Osteoblast (primary cell): ENCODE measurements around the gene WFDC10B. TPM values are rescaled to one million over a fixed set of nuclear protein-coding genes. Genes with fewer than 3 reads are reported as not detected.

Experiments used
- DNase-seq: peaks from one replicate; pipeline ENCODE4 v3.0.0; 2011; ENCODE audit warnings: low spot score, mixed read lengths; ENCODE audit not compliant: insufficient read length; ENCODE audit errors: missing footprints
- H2AFZ ChIP-seq: 2 replicates; pipeline ENCODE4 v1.6.0; 2011; ENCODE audit warnings: mild to moderate bottlenecking, low read length
- H3K27ac ChIP-seq: 2 replicates; pipeline ENCODE4 v1.5.1; 2011; ENCODE audit warnings: mild to moderate bottlenecking, low read depth, low read length, moderate library complexity
- H3K27me3 ChIP-seq: 2 replicates; pipeline ENCODE4 v1.6.0; 2012; ENCODE audit warnings: mild to moderate bottlenecking, control low read depth, inconsistent platforms, low read length, moderate library complexity; ENCODE audit not compliant: insufficient read depth
- H3K36me3 ChIP-seq: 2 replicates; pipeline ENCODE4 v1.5.1; 2011; ENCODE audit warnings: mild to moderate bottlenecking, low read length, control low read depth, moderate library complexity; ENCODE audit not compliant: insufficient read depth
- H3K4me1 ChIP-seq: 2 replicates; pipeline ENCODE4 v1.5.1; 2011; ENCODE audit warnings: mild to moderate bottlenecking, low read length, control low read depth, moderate library complexity; ENCODE audit not compliant: insufficient read depth
- H3K4me2 ChIP-seq: 2 replicates; pipeline ENCODE4 v1.6.0; 2011; ENCODE audit warnings: mild to moderate bottlenecking, low read length; ENCODE audit not compliant: insufficient read depth
- H3K4me3 ChIP-seq: fragments of 200-600 bp; sonication (generic); 3 replicates; pipeline ENCODE4 v1.5.1; 2012; ENCODE audit warnings: mild to moderate bottlenecking, low read length, inconsistent platforms; ENCODE audit not compliant: insufficient read depth
- H3K79me2 ChIP-seq: 2 replicates; pipeline ENCODE4 v1.6.0; 2012; ENCODE audit warnings: mild to moderate bottlenecking, low read length, control low read depth, inconsistent platforms; ENCODE audit not compliant: insufficient read depth
- H3K9me3 ChIP-seq: 2 replicates; pipeline ENCODE4 v1.5.1; 2011; ENCODE audit warnings: low read depth, low read length, control low read depth
- H4K20me1 ChIP-seq: 2 replicates; pipeline ENCODE4 v1.6.0; 2012; ENCODE audit warnings: mild to moderate bottlenecking, low read length, control low read depth; ENCODE audit not compliant: insufficient read depth
- total RNA-seq: library from RNA; depleted of rRNA; stranded (reverse); fragments of >200 nt; gene quantifications from 2 replicates; pipeline ENCODE4 v1.2.3, GENCODE V29; 2012
- TF ChIP-seq, protein P1 (sequence below): IDR thresholded peaks from 2 replicates; pipeline ENCODE4 v1.5.1; 2011; ENCODE audit warnings: mild to moderate bottlenecking, low read depth, low read length, moderate library complexity; ENCODE audit errors: extremely low read depth

Gene WFDC10B
- total RNA-seq, 1 donor = not detected

DNA sequence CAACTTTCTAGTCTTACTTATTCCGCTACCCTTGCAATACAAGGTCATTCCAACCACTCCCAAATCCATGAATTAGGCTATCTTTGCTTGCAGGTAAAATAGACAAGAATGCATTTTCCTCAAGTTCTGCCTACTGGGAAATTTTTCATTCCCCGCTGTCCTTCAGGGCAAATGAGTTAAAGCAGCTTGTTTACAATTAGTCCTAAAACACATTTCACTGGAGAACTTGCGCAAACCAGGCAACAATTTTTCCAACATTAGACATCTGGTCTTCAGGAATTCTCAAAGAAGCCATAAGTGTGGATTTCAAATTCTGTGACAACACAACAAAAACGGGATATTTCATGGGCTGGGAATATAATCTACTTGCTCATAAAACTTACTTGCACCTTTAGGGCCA lies 37.8 kb upstream of the WFDC10B start:
- no peak for DNase-seq
- Histone ChIP-seq H3K79me2 (no peaks in the 10 kb centered on the region), H3K4me2 (no peak overlapping the region), H3K36me3 (no peaks in the 10 kb centered on the region), H3K4me3 (no peak overlapping the region), H3K4me1 (no peaks in the 10 kb centered on the region), H4K20me1 (no peaks in the 10 kb centered on the region), H3K27ac (no peak overlapping the region), H3K27me3 (peaks cover under 1% of the 10 kb centered on the region), H3K9me3 (no peaks in the 10 kb centered on the region), H2AFZ (no peak overlapping the region)
- TF ChIP-seq, protein P1, sequence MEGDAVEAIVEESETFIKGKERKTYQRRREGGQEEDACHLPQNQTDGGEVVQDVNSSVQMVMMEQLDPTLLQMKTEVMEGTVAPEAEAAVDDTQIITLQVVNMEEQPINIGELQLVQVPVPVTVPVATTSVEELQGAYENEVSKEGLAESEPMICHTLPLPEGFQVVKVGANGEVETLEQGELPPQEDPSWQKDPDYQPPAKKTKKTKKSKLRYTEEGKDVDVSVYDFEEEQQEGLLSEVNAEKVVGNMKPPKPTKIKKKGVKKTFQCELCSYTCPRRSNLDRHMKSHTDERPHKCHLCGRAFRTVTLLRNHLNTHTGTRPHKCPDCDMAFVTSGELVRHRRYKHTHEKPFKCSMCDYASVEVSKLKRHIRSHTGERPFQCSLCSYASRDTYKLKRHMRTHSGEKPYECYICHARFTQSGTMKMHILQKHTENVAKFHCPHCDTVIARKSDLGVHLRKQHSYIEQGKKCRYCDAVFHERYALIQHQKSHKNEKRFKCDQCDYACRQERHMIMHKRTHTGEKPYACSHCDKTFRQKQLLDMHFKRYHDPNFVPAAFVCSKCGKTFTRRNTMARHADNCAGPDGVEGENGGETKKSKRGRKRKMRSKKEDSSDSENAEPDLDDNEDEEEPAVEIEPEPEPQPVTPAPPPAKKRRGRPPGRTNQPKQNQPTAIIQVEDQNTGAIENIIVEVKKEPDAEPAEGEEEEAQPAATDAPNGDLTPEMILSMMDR = no peak

DNA sequence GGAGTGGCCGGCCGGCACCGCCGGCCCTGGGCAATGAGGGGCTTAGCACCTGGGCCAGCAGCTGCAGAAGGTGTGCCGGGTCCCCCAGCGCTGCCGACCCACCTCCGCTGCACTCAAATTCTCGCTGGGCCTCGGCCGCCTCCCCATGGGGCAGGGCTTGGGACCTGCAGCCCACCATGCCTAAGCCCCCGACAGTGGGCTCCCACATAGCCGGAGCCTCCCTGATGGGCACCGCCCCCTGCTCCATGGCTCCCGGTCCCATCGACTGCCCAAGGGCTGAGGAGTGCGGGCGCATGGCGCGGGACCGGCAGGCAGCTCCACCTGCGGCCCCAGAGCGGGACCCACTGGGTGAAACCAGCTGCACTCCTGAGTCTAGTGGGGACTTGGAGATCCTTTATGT lies 31.2 kb upstream of the WFDC10B start:
- H2AFZ ChIP-seq = no peak overlapping the region
- no peak overlapping the region for H3K27ac ChIP-seq
- TF ChIP-seq, protein P1 = no peak
- no peaks in the 10 kb centered on the region for H3K4me1 ChIP-seq
- H3K36me3 ChIP-seq = no peaks in the 10 kb centered on the region
- no peak overlapping the region for H3K4me2 ChIP-seq
- H3K4me3 ChIP-seq = no peak overlapping the region
- H3K79me2 ChIP-seq = no peaks in the 10 kb centered on the region
- no peaks in the 10 kb centered on the region for H4K20me1 ChIP-seq
- no peaks in the 10 kb centered on the region for H3K27me3 ChIP-seq
- no peaks in the 10 kb centered on the region for H3K9me3 ChIP-seq
- no peak for DNase-seq

DNA sequence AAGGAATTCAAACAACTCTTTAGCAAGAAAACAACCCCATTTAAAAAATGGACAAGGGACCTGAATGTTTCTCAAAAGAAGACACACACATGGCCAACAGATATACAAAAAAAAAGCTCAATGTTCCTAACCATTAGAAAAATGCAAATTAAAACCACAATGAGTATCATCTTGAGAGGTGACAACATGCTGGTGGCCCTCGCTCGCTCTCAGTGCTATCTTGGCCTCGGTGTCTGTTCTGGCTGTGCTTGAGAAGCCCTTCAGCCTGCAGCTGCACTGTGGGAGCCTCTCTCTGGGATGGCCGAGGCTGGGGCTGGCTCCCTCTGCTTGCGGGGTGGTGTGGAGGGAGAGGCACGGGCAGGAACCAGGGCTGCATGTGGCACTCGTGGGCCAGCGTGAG lies 30.7 kb upstream of the WFDC10B start:
- Histone ChIP-seq H2AFZ (no peak overlapping the region), H3K4me1 (no peaks in the 10 kb centered on the region), H3K27me3 (no peaks in the 10 kb centered on the region), H4K20me1 (no peaks in the 10 kb centered on the region), H3K9me3 (no peaks in the 10 kb centered on the region), H3K4me2 (no peak overlapping the region), H3K27ac (no peak overlapping the region), H3K36me3 (no peaks in the 10 kb centered on the region), H3K79me2 (no peaks in the 10 kb centered on the region), H3K4me3 (no peak overlapping the region)
- no peak for DNase-seq
- TF ChIP-seq, protein P1 = no peak

DNA sequence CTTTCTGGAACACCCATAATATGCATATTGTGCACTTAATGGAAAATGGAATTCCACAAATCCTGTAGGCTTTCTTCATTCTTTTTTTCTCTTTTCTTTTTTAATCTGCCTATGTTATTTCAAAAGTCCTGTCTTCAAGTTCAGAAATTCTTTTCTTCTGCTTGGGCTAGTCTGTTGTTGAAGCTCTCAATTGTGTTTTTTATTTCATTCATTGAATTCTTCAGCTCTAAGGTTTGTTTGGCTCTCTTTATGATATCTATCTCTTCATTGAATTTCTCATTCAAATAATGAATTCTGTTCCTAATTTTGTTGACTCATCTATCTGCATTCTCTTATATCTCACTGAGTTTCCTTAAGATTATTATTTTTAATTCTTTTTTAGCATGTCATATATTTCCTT lies 27.4 kb upstream of the WFDC10B start:
- DNase-seq = no peak
- Histone ChIP-seq H3K36me3 (no peaks in the 10 kb centered on the region), H3K4me1 (no peaks in the 10 kb centered on the region), H4K20me1 (no peaks in the 10 kb centered on the region), H3K27me3 (no peaks in the 10 kb centered on the region), H3K79me2 (no peaks in the 10 kb centered on the region), H3K4me3 (no peak overlapping the region), H3K4me2 (no peak overlapping the region), H3K9me3 (no peaks in the 10 kb centered on the region), H2AFZ (no peak overlapping the region), H3K27ac (no peak overlapping the region)
- TF ChIP-seq, protein P1 = no peak
